H1 (cell line): Measurements from ENCODE around the gene B9D2.

Experiments
- BCL11A ChIP-seq, 2 experiments: IDR thresholded peaks; one replicate each; pipeline ENCODE4 v1.6.1; 2011; ENCODE audit warnings: low read depth in 2 of 2, low read length in 2 of 2, mild to moderate bottlenecking in 2 of 2
- EP300 ChIP-seq, 2 experiments: IDR thresholded peaks; 1 replicate in 1 of 2; 2 replicates in 1 of 2; pipeline ENCODE4 v1.6.1; 2011 to 2012; ENCODE audit warnings: low read depth in 2 of 2, low read length in 2 of 2, mild to moderate bottlenecking in 2 of 2, borderline replicate concordance in 1 of 2, inconsistent platforms in 1 of 2, moderate library complexity in 1 of 2
- POLR2A ChIP-seq, 2 experiments: IDR thresholded peaks; 1 replicate in 1 of 2; 2 replicates in 1 of 2; pipeline ENCODE4 v1.6.1; 2011; ENCODE audit warnings: low read depth in 2 of 2, low read length in 2 of 2, mild to moderate bottlenecking in 2 of 2; ENCODE audit errors: control extremely low read depth in 1 of 2
- POLR2AphosphoS5 ChIP-seq: IDR thresholded peaks from 2 replicates; pipeline ENCODE4 v1.6.1; 2011; ENCODE audit warnings: low read depth, low read length
- RAD21 ChIP-seq, 2 experiments: IDR thresholded peaks in 1 of 2; conservative IDR thresholded peaks in 1 of 2; 2 replicates each; pipeline ENCODE4 v1.6.1; 2011; ENCODE audit warnings: low read depth in 2 of 2, low read length in 2 of 2, improper control_type of control experiment in 1 of 2, inconsistent platforms in 1 of 2, mild to moderate bottlenecking in 1 of 2, moderate library complexity in 1 of 2
- SP4 ChIP-seq: IDR thresholded peaks from 2 replicates; pipeline ENCODE4 v1.6.1; 2012; ENCODE audit warnings: low read length, inconsistent platforms
- TCF12 ChIP-seq: IDR thresholded peaks from 2 replicates; pipeline ENCODE4 v1.6.1; 2011; ENCODE audit warnings: low read depth, mild to moderate bottlenecking, low read length
- TF ChIP-seq, protein P1 (sequence below), 3 experiments: IDR thresholded peaks; 1 replicate in 2 of 3; 2 replicates in 1 of 3; pipeline versions ENCODE4 v1.5.1 to v1.6.1; 2011; ENCODE audit warnings: low read length in 3 of 3, mild to moderate bottlenecking in 3 of 3, inconsistent platforms in 2 of 3, low read depth in 1 of 3, moderate library complexity in 1 of 3; ENCODE audit not compliant: insufficient read depth in 1 of 3; ENCODE audit errors: control extremely low read depth in 1 of 3

DNA sequence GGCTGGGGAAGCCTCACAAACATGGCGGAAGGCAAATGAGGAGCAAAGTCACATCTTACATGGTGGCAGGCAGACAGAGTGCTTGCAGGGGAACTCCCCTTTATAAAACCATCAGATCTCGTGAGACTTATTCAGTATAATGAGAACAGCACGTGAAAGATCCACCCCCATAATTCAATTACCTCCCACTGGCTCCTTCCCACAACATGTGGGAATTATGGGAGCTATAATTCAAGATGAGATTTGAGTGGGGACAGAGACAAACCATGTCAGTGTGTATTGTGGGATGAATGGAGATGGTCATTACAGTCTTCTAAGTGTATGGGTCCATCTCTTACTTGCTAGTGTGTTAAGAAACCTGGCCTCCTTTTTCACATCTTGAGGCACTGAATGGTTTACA lies 38.1 kb upstream of the B9D2 start:
- TF ChIP-seq POLR2AphosphoS5 (no peak), SP4 (no peak), EP300 (IDR thresholded peaks at IDR 0.05; ENCODE audit: borderline replicate concordance in 1 of 2, low read depth in 2 of 2, low read length in 2 of 2) (no peak), TCF12 (no peak), POLR2A (IDR thresholded peaks at IDR 0.05; ENCODE audit: control extremely low read depth in 1 of 2, low read depth in 2 of 2, low read length in 2 of 2) (no peak), RAD21 (IDR thresholded peaks at IDR 0.05 in 1 of 2, conservative IDR thresholded peaks at IDR 0.05 in 1 of 2; ENCODE audit: low read depth in 2 of 2, low read length in 2 of 2) (no peak), BCL11A (IDR thresholded peaks at IDR 0.05; ENCODE audit: low read depth in 2 of 2, low read length in 2 of 2) (no peak)
- TF ChIP-seq, protein P1, sequence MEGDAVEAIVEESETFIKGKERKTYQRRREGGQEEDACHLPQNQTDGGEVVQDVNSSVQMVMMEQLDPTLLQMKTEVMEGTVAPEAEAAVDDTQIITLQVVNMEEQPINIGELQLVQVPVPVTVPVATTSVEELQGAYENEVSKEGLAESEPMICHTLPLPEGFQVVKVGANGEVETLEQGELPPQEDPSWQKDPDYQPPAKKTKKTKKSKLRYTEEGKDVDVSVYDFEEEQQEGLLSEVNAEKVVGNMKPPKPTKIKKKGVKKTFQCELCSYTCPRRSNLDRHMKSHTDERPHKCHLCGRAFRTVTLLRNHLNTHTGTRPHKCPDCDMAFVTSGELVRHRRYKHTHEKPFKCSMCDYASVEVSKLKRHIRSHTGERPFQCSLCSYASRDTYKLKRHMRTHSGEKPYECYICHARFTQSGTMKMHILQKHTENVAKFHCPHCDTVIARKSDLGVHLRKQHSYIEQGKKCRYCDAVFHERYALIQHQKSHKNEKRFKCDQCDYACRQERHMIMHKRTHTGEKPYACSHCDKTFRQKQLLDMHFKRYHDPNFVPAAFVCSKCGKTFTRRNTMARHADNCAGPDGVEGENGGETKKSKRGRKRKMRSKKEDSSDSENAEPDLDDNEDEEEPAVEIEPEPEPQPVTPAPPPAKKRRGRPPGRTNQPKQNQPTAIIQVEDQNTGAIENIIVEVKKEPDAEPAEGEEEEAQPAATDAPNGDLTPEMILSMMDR (IDR thresholded peaks at IDR 0.05; ENCODE audit: control extremely low read depth in 1 of 3, insufficient read depth in 1 of 3, low read depth in 1 of 3, low read length in 3 of 3) = no peak
